Stimulated activated effector memory CD8-positive, alpha-beta T cell treated with anti-CD3 and anti-CD28 coated beads, Interleukin-12 subunit alpha, Interleukin-12 subunit beta, amount 100 ng/mL, for 72 hours (primary cell): ENCODE data around the gene FANCE.

Experiments used
- ATAC-seq: fragments of 150-1000 bp; cut with Tn5 transposase; 2 replicates; pipeline ENCODE4 v1.10.0; 2021
- DNase-seq, 2 donors: peaks; one replicate each; pipeline ENCODE4 v3.0.0; 2021 to 2022; ENCODE audit warnings: low spot score in 2 of 2
- H3K27ac Mint-ChIP-seq: one replicate; pipeline ENCODE4 v1.8.0; 2022; ENCODE audit warnings: mild to moderate bottlenecking, mixed read lengths
- H3K36me3 Mint-ChIP-seq: one replicate; pipeline ENCODE4 v1.8.0; 2022; ENCODE audit warnings: mild to moderate bottlenecking, mixed read lengths
- H3K4me1 Mint-ChIP-seq: one replicate; pipeline ENCODE4 v1.8.0; 2022; ENCODE audit warnings: mixed read lengths
- H3K4me3 Mint-ChIP-seq: one replicate; pipeline ENCODE4 v1.8.0; 2022; ENCODE audit warnings: mild to moderate bottlenecking, mixed read lengths
- H3K9me3 Mint-ChIP-seq: one replicate; pipeline ENCODE4 v1.8.0; 2022; ENCODE audit warnings: mixed read lengths

FANCE gene

GRCh38 chr6:35492974-35493284, 40.8 kb downstream of the FANCE start:
- H3K27ac Mint-ChIP-seq = peak overlapping the region; percentile 86

DNA sequence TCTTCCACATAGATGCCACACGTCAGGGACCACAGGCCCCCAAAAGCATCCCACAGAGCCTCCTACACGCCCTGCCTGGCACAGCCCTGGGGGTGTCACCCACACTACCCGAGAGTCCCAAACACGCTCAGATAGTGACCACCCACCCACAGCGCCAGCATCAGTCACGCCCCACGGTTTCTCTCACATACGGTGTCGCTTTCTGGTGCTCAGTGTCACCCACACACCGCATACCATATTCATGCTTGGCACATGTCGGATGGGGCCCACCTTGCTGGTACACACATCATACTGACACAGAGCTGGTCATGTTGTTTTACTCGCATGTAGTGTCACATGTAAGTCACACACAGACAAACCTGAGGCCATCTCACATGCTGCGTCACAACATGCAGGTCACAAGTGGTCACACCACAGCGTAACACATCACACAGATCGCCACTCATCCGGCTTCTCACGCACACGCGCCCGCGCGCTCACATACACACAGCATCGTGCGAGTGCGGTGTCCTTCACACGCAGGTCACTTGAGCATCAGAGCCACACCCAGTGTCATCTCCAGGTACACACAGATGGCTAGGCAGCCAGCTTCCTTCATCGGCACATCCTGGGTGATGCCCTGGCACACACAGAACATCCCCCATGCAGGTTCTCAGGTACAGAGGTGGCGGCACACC, 41.3 kb downstream of the FANCE start:
- H3K4me3 Mint-ChIP-seq = no peak overlapping the region
- DNase-seq = no peak
- H3K27ac Mint-ChIP-seq = peak overlapping the region; percentile 86
- no peaks in the 10 kb centered on the region for H3K9me3 Mint-ChIP-seq
- peaks cover 31% of the 10 kb centered on the region for H3K4me1 Mint-ChIP-seq
- H3K36me3 Mint-ChIP-seq = peaks cover under 1% of the 10 kb centered on the region
- peak; percentile 6 for ATAC-seq

More at GRCh38 chr6:35492974-35493284, 40.8 kb downstream of the FANCE start:
- H3K36me3 Mint-ChIP-seq = no peaks in the 10 kb centered on the region
- DNase-seq (no peak), ATAC-seq (no peak)
- no peaks in the 10 kb centered on the region for H3K9me3 Mint-ChIP-seq
- peaks cover 31% of the 10 kb centered on the region for H3K4me1 Mint-ChIP-seq
- no peak overlapping the region for H3K4me3 Mint-ChIP-seq

- Mint-ChIP-seq H3K36me3 (peaks cover 6% of the 10 kb centered on the region), H3K9me3 (no peaks in the 10 kb centered on the region), H3K4me3 (no peak overlapping the region), H3K27ac (no peak overlapping the region), H3K4me1 (peaks cover 36% of the 10 kb centered on the region)
- DNase-seq = no peak
- no peak for ATAC-seq
Observed at GRCh38 chr6:35494161-35494563, 42.0 kb downstream of the FANCE start.

- H3K4me3 Mint-ChIP-seq = peak overlapping the region; percentile 54
- peaks cover 36% of the 10 kb centered on the region for H3K4me1 Mint-ChIP-seq
- H3K27ac Mint-ChIP-seq = no peak overlapping the region
- ATAC-seq (no peak), DNase-seq (no peak)
- H3K9me3 Mint-ChIP-seq = no peaks in the 10 kb centered on the region
- H3K36me3 Mint-ChIP-seq = peaks cover 6% of the 10 kb centered on the region
Observed at GRCh38 chr6:35495258-35496035, 43.3 kb downstream of the FANCE start.

- Mint-ChIP-seq H3K4me3 (peak overlapping the region; percentile 54), H3K27ac (no peak overlapping the region), H3K9me3 (no peaks in the 10 kb centered on the region), H3K4me1 (peaks cover 36% of the 10 kb centered on the region), H3K36me3 (peaks cover 6% of the 10 kb centered on the region)
- ATAC-seq (no peak), DNase-seq (no peak)
Observed at GRCh38 chr6:35496036-35496840, 44.1 kb downstream of the FANCE start.

GRCh38 chr6:35496841-35497570, 44.9 kb downstream of the FANCE start, which contains the start of gene TEAD3:
Gene TEAD3 (minus strand): TSS chr6:35497079.
- no peaks in the 10 kb centered on the region for H3K9me3 Mint-ChIP-seq
- H3K4me1 Mint-ChIP-seq = peaks cover 36% of the 10 kb centered on the region
- peak within 1 kb of the TSS; percentile 69 for H3K27ac Mint-ChIP-seq
- peak within 1 kb of the TSS; percentile 73 for H3K4me3 Mint-ChIP-seq
- peaks cover 6% of the 10 kb centered on the region for H3K36me3 Mint-ChIP-seq
- ATAC-seq (peak; percentile 77), DNase-seq (peak; percentile 62 to 82)

- ATAC-seq = peak; percentile 55
- H3K4me3 Mint-ChIP-seq = peak overlapping the region; percentile 73
- no peaks in the 10 kb centered on the region for H3K9me3 Mint-ChIP-seq
- peaks cover 6% of the 10 kb centered on the region for H3K36me3 Mint-ChIP-seq
- H3K27ac Mint-ChIP-seq = peak overlapping the region; percentile 69
- DNase-seq = peak in 1 of 2 donors; percentile 72
- H3K4me1 Mint-ChIP-seq = peaks cover 33% of the 10 kb centered on the region
Observed at GRCh38 chr6:35497571-35498421, 45.7 kb downstream of the FANCE start.

DNA sequence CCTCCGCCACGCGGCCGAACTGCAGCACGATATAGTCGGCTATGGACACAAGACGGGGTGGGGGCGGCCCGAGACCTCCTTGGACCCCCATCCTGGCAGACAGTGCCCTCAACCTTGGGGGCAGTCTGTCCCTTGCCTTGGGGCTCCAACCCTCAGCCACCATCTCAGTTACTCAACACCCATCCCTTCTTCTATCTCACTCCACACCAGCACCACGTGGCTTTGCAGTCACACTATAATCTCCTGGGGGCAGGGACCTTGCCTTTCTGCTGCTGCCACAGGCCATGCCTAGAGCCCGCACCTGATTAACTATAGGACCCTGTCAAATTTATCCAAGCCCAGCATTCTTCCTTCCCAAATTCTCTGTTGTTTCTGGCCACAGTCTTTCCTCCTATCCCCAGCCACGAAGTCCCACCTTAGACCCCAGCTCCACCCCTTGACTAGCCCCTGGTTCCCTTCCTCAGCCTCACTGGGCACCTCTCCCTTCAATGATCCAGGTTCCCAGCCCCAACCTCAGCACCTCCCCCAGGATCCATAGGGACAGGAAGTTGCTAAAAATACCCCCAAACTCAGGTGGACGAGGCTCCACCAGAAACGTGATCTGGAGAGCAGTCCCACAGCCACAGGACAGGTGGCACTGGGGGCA, 46.4 kb downstream of the FANCE start:
- Mint-ChIP-seq H3K4me1 (peaks cover 26% of the 10 kb centered on the region), H3K36me3 (peaks cover 6% of the 10 kb centered on the region), H3K9me3 (no peaks in the 10 kb centered on the region), H3K4me3 (peak overlapping the region; percentile 73), H3K27ac (peak overlapping the region; percentile 69)
- no peak for ATAC-seq
- no peak for DNase-seq

DNA sequence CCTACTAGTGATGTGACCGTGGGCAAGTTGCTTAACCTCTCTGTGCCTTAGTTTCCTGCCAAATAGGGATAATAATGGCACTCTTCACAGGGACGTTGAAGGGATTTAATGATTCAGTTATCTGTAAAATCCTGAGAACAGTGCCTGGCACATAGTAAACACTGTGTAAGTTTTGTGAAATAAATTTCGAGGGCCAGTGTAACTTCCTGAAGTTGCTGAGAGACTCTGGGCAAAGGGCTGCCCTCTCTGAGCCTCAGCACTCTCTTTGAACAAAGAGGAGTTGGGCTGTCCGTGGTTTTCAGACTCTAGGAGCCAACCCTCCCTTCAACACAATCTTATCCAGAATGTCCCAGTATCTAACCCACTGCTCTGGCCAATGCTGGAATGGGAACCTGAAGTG, 47.2 kb downstream of the FANCE start:
- ATAC-seq (no peak), DNase-seq (no peak)
- H3K27ac Mint-ChIP-seq = no peak overlapping the region
- H3K36me3 Mint-ChIP-seq = peaks cover 6% of the 10 kb centered on the region
- H3K4me1 Mint-ChIP-seq = peaks cover 18% of the 10 kb centered on the region
- H3K4me3 Mint-ChIP-seq = no peak overlapping the region
- H3K9me3 Mint-ChIP-seq = no peaks in the 10 kb centered on the region

- DNase-seq (no peak), ATAC-seq (no peak)
- Mint-ChIP-seq H3K27ac (no peak overlapping the region), H3K4me3 (no peak overlapping the region), H3K9me3 (no peaks in the 10 kb centered on the region), H3K4me1 (peaks cover 11% of the 10 kb centered on the region), H3K36me3 (peaks cover 6% of the 10 kb centered on the region)
Observed at GRCh38 chr6:35500782-35501181, 48.6 kb downstream of the FANCE start.

DNA sequence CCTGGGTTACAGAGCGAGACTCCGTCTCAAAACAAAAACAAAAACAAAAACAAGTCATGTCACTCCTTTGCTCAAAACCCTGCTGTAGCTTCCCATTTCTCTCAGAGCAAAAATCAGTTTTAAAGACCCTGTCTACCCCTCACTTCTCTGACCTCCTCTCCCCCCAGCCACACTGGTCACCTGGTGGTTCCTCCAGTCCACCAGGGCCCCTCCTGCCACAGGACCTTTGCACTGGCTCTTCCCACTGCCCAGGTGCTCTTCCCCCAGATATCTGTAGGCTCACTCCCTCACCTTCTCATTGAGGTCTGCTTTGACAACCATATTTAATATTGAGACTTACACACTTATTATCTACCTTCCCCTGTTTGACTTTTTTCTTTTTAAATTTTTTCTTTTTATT, 49.6 kb downstream of the FANCE start:
- no peak for DNase-seq
- no peak for ATAC-seq
- Mint-ChIP-seq H3K36me3 (peaks cover 6% of the 10 kb centered on the region), H3K4me3 (no peak overlapping the region), H3K4me1 (peaks cover 11% of the 10 kb centered on the region), H3K9me3 (no peaks in the 10 kb centered on the region), H3K27ac (no peak overlapping the region)

GRCh38 chr6:35503534-35503933, 51.4 kb downstream of the FANCE start:
- no peak overlapping the region for H3K27ac Mint-ChIP-seq
- H3K4me1 Mint-ChIP-seq = peaks cover 5% of the 10 kb centered on the region
- H3K4me3 Mint-ChIP-seq = no peak overlapping the region
- DNase-seq (no peak), ATAC-seq (no peak)
- peaks cover 4% of the 10 kb centered on the region for H3K36me3 Mint-ChIP-seq
- H3K9me3 Mint-ChIP-seq = no peaks in the 10 kb centered on the region

DNA sequence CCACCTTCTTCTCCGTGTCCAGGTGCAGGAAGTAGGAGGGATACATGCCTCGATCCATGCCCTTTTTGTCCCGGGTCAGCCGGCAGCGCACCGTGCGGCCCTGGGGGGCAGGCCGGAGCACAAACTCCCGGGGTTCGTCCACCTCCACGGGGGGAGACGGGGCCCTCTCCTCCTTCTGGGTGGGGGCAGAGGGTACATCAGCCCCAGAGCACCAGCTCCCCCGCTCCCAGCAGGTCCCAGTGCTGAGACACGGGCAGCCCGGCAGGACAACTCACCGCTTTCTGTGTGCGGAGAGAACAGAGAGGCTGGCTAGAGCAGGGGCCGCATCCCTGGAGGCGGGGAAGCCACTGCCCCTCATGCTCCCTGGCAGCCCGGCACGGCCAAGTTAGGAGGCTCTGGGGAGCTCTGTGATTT, 53.9 kb downstream of the FANCE start:
- Mint-ChIP-seq H3K36me3 (no peaks in the 10 kb centered on the region), H3K9me3 (no peaks in the 10 kb centered on the region), H3K4me3 (no peak overlapping the region), H3K27ac (no peak overlapping the region), H3K4me1 (no peaks in the 10 kb centered on the region)
- DNase-seq = no peak
- no peak for ATAC-seq

GRCh38 chr6:35506536-35506935, 54.4 kb downstream of the FANCE start:
- DNase-seq (no peak), ATAC-seq (no peak)
- Mint-ChIP-seq H3K9me3 (no peaks in the 10 kb centered on the region), H3K27ac (no peak overlapping the region), H3K36me3 (no peaks in the 10 kb centered on the region), H3K4me3 (no peak overlapping the region), H3K4me1 (no peaks in the 10 kb centered on the region)
